T-helper 1 cell (primary cell): Measurements from ENCODE around the gene TRAM2.

ENCODE experiments used
- DNase-seq, 5 donors: peaks; one replicate each; pipeline ENCODE4 v3.0.0-alpha.2; 2012 to 2020

TRAM2 gene

GRCh38 chr6:52544602-52545405, 32.1 kb downstream of the TRAM2 start:
- DNase-seq: no peak

DNA sequence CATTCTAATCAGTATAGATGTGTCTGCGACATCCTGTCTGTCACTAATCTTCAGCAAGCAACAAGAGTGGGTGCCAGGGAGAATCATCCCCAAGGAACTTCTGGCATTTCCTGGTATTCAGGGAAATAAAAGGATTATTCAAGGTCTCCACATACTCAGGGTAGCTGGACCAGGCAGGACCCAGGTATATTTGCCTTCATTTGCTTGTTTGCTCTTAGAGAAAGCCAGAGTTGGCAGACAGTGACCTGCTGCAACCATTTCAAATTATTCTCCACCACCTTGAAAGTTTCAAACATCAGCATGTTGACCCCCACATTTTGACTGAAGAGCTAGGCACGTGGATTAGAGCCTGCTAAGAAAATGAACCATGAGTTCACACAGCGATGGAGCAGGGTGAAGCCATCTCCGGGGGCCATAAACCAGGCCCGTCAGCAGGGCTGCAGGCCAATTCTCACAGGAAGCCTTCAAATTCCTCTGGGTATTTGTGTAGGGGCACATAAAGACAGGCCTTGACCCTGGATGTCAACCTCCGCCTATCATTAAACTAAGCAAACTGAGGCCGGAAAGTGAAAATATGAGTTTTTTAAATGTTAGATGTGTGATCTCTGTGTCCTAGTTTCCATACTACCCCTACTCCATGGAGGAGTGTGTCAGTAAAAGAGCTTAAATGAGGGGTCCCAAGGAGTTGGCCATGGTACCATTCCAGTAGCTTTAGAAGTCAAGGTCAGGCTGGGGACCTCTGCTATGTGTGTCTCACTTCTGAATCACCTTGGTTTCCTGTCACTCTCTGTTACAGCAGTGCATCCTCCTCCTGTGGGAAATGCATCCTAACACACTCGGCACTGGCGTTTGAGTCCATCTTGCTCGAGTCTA, 32.9 kb downstream of the TRAM2 start:
- DNase-seq: no peak

GRCh38 chr6:52543262-52543661, 33.6 kb downstream of the TRAM2 start:
- no peak for DNase-seq

GRCh38 chr6:52541135-52541534, 35.7 kb downstream of the TRAM2 start:
- no peak for DNase-seq

DNA sequence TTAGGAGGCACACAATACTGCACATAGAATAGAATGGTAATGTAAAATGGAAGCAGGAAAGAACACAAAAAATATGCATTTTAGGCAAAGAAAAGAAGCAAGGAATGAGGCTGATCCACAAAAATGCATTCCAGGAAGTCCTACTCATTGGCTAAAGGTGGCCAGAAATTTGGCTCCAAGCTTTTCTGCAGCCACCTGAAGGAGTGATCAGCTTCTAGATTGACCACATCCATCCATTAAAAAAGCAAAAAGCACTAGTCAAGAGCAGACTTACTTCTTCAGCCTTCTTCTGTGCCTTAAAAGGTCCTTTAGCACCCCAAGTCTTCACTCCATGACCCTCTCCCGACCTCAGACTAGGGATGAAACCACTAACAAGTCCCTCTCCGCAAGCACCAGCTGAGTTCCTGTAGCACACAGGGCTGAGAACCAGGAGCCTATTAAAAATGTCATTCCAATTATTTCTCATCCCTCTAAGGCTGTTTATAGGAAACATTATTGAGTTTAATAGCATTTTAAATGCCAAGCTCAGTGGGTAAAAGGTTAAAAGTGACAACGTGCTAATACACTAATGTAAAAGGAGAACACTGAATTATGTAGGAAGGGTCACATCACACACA, 36.5 kb downstream of the TRAM2 start:
- no peak for DNase-seq

- DNase-seq: no peak
Measured at GRCh38 chr6:52539607-52540006, 37.3 kb downstream of the TRAM2 start.

DNA sequence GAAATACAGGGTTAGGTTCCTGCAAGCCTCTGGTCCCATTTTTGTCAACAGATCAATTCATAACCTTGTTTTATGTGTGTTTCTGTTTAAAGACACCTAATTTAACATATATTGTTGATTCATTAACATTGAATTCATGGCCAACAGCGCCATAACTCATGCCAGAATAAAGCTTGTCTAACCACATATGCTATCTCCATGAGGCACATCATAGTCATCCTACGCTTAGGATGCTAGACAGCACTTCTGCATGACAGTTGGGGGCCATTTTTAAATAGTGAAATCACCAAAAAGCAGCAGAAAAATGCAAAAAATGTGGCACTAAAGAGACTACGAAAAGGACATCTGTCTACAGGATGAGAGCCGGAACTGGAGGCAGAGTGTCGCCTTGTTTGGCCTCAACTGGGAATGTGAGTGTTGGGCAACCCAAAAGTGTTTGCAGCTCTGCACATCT, 37.9 kb downstream of the TRAM2 start:
- no peak for DNase-seq

DNA sequence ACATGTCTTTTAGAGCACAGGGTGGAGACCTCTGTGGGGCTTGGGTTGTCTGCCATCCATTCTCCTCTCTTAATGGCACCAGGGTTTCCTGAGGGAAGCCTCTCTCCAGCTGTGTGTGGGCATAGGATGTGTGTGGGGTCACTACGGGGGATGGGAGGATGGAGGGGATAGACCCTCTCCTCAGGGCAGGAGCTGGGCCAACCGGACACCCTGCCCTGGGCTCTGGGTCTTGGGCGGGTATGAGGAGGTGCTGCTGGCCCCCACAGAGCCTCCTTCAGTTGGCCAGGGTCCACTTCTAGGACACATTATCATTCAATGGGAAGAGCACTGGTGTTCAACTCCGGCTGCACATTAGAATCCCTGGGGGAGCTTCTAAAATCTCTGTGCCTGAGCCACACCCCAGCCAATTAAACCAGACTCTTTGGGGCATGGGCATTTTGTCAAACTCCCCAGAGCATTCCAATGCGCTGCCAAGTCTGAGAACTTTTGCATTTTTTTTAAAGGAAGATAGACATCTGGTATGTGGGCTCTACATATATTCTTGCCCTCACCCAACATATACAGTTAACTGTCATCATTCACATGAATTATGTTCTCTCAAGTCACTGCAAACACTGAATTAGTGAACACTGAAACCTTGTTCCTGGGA, 38.5 kb downstream of the TRAM2 start:
- no peak for DNase-seq

GRCh38 chr6:52537001-52537753, 39.7 kb downstream of the TRAM2 start:
- no peak for DNase-seq

DNA sequence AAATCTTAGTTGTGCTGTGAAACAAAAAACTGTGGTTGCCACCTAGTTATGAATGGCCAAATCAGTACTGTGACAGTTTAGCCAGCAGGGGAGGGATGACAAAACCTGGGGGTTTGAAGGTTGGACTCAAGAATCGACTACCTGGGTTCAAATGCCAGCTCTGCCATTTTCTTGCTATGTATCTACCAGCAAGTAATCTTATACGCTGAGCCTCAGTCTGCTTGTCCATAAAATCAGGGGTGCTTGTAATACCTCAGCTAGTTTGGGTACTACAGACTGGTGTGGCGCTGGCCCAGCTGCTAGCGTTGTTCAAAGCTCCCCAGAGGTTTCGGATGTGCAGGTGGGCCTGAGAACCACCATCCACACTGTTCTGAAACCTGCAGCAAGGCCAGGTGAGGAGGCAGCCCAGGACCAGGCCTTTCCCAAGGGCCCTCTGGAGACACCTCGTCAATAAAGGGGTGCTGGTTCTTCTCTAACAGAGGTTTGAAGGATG, 40.4 kb downstream of the TRAM2 start:
- DNase-seq: no peak

DNA sequence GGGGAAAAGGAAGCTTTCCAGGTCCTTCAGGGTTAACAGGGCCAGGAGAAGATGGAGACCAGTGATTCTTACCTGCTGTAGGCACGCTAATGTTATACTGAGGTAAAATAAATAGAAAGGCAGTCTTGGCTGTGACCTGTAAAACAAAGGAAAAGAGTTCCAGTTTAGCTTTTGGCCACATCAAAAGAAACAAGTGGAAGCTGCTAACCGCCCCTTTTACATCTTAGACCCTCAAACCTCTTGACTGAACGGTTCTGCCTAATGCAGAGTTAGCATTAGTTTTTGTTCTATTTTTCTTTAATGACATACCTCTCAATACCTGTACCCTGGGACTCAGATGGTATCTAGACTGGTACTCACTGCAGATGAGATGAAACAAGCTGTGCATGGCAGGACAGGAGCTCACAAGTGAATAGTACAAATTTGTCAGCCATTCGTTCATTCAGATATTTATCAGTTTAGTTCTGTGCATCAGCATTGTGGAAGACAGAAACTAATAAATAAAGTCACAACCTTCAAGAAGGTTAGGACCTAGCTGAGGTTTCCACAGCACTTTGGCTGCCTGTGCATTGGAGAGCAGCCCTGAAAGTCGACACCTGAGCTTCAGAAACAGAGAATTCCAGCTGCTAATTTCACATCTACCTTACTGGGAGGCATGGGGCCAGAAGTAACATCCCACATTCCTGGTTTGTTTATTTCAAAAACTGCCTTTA, 41.0 kb downstream of the TRAM2 start:
- no peak for DNase-seq

- peak in 1 of 5 donors; percentile 55 for DNase-seq
Measured at GRCh38 chr6:52534966-52535390, 41.9 kb downstream of the TRAM2 start.

GRCh38 chr6:52534363-52534762, 42.5 kb downstream of the TRAM2 start:
- no peak for DNase-seq

- DNase-seq: no peak
Measured at GRCh38 chr6:52533491-52533890, 43.4 kb downstream of the TRAM2 start.

- no peak for DNase-seq
Measured at GRCh38 chr6:52532457-52532856, 44.4 kb downstream of the TRAM2 start.

GRCh38 chr6:52531834-52532233, 45.0 kb downstream of the TRAM2 start:
- no peak for DNase-seq

DNA sequence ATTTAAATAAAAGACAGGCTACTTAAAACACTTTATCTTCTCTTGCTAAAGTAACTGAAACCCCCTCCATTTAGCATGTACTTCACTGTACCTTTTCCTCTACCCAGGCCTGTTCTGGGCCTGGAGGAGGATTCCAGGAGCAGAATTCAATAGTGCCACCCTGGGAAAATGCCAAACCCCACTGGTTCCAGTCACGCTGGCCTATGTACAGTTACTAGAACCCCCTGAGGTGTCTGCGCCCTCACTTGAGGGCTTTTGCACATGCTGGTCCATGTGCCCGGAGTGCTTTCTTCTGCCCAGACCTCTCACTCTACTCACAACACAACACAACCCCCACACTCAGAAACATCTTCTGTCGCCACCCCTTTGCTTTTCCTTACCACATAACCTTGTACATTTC, 45.5 kb downstream of the TRAM2 start:
- DNase-seq: no peak

- DNase-seq: no peak
Measured at GRCh38 chr6:52530351-52530750, 46.5 kb downstream of the TRAM2 start.

DNA sequence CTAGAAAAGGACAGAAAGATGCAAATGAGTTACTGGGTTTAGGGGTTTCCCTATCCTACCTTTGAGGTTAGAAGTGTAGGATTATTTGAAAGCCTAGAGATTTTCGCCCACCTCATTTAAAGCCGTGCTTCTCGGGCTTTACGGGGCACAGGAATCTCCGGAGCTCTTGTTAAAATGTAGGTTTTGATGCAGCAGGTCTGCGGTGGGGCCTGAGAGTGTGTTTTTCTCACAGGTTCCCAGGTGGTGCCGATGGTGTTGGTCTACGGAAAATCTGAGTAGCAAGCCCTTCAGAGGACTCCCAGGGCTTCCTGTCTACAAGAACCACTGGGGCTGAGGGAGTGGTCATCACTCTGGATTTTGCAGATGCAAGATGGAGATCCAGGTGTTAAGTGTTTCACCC, 47.5 kb downstream of the TRAM2 start:
- DNase-seq: no peak

GRCh38 chr6:52527436-52527835, 49.4 kb downstream of the TRAM2 start:
- no peak for DNase-seq

DNA sequence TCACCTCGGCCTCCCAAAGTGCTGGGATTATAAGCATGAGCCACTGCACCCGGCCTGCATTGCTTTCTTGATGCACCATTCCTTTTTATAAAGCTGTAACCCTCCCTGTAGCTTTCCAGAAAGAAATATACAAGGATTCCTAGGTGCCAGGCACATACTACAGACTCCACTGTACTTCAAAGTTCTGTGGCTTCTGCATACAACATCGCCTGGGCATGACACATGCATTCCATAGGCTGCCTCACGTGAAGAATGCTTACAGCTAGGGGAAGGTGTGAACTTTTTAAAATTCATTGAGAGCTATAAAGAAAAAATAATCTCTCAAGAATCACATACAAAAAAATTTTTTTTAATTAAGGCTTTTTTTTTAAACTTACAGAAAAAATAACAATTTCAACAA, 50.2 kb downstream of the TRAM2 start:
- DNase-seq: no peak
